Uterus (tissue), 4 donors: ENCODE results near the gene MRPS5. TPM values are rescaled to one million over a fixed set of nuclear protein-coding genes. Genes with fewer than 3 reads are reported as not detected.

Experiments
- DNase-seq, 2 donors: peaks; one replicate each; pipeline ENCODE4 v3.0.0-alpha.2; 2019 to 2020
- H3K27ac ChIP-seq, 2 donors: fragments of 200-600 bp; sonication (generic); 1 replicate in 1 of 2; 2 replicates in 1 of 2; pipeline ENCODE4 v1.5.1; 2016 to 2018
- H3K27me3 ChIP-seq, 2 donors: fragments of 200-600 bp; sonication (generic); one replicate each; pipeline ENCODE4 v1.5.1; 2018 to 2019; ENCODE audit warnings: control low read depth in 1 of 2
- H3K36me3 ChIP-seq, 2 donors: fragments of 200-600 bp; sonication (generic); one replicate each; pipeline ENCODE4 v1.5.1; 2019; ENCODE audit warnings: control low read depth in 1 of 2
- H3K4me1 ChIP-seq, 2 donors: fragments of 200-600 bp; sonication (generic); one replicate each; pipeline ENCODE4 v1.5.1; 2018 to 2019; ENCODE audit warnings: control low read depth in 1 of 2
- H3K4me3 ChIP-seq, 2 donors: fragments of 200-600 bp; sonication (generic); 1 replicate in 1 of 2; 2 replicates in 1 of 2; pipeline ENCODE4 v1.5.1; 2018 to 2019; ENCODE audit warnings: mild to moderate bottlenecking in 1 of 2
- H3K9me3 ChIP-seq, 2 donors: fragments of 200-600 bp; sonication (generic); one replicate each; pipeline ENCODE4 v1.5.1; 2019; ENCODE audit warnings: control low read depth in 1 of 2
- CTCF ChIP-seq, 4 experiments: fragments of 200-600 bp in 2 of 4; fragments of 450-650 bp in 2 of 4; sonication (generic) in 2 of 4; IDR thresholded peaks; one replicate each; pipeline ENCODE4 v1.5.1; 2016 to 2019; ENCODE audit warnings: antibody characterized with exemption in 4 of 4, mild to moderate bottlenecking in 2 of 4, moderate library complexity in 1 of 4
- POLR2A ChIP-seq, 2 donors: fragments of 450-650 bp; IDR thresholded peaks; one replicate each; pipeline ENCODE4 v1.6.1; 2016; ENCODE audit warnings: antibody characterized with exemption in 2 of 2, mild to moderate bottlenecking in 1 of 2, moderate library complexity in 1 of 2
- intact Hi-C: fragments of 100-400 bp; cut with DNase I; formaldehyde crosslinking; loops from one replicate; pipeline ENCODE4 v1.15.1; 2023; ENCODE audit warnings: low total_unique reads
- total RNA-seq, 4 donors: library from RNA; depleted of rRNA in 3 of 4; stranded (reverse); fragments of >200 nt in 3 of 4; gene quantifications; one replicate each; pipeline versions ENCODE4 v1.1.0 to v1.2.4, GENCODE V29; 2014 to 2023
- donor health status: DM: yes; HTN: yes; CAD: no.

The MRPS5 gene
- total RNA-seq, 4 donors from 2014 or later = 7.2 to 50.3 (median 28.6) TPM

DNA sequence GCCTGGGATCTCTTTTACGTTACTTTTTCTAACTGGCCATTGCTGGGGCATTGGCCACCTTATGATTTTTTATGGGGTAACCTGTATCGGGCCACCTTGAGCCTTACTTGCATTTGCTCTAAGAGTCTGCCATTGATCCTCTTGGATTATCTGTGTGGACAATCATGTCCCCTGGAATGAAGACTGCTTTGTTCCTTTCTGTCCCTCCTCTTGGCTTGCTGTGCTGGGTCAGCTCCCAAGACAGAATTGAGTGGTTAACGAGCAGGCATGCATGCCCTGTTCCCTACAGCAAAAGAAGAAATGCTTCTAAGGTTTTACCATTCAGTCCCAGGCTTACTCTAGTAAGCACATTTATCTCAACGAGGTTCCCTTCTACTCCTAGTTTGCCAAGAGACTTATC, 49.8 kb downstream of the MRPS5 start:
- DNase-seq = no peak
- intact Hi-C loops = no loop called here
- H3K27ac ChIP-seq = no peak overlapping the region
- TF ChIP-seq POLR2A (IDR thresholded peaks at IDR 0.05) = no peak
- TF ChIP-seq CTCF (IDR thresholded peaks at IDR 0.05) = no peak
- no peaks in the 10 kb centered on the region for H3K36me3 ChIP-seq
- peaks cover 0 to 3% of the 10 kb centered on the region in 2 donors for H3K4me1 ChIP-seq
- H3K9me3 ChIP-seq = no peaks in the 10 kb centered on the region
- peaks cover 0 to 14% of the 10 kb centered on the region in 2 donors for H3K27me3 ChIP-seq
- H3K4me3 ChIP-seq = no peak overlapping the region

GRCh38 chr2:95069465-95069864, 52.1 kb downstream of the MRPS5 start:
- Histone ChIP-seq H3K36me3 (no peaks in the 10 kb centered on the region), H3K27me3 (no peaks in the 10 kb centered on the region), H3K4me3 (no peak overlapping the region), H3K9me3 (no peaks in the 10 kb centered on the region), H3K27ac (no peak overlapping the region), H3K4me1 (no peaks in the 10 kb centered on the region)
- intact Hi-C loops = no loop called here
- TF ChIP-seq CTCF (IDR thresholded peaks at IDR 0.05) (no peak), POLR2A (IDR thresholded peaks at IDR 0.05) (no peak)
- no peak for DNase-seq

- TF ChIP-seq POLR2A (IDR thresholded peaks at IDR 0.05) (no peak), CTCF (IDR thresholded peaks at IDR 0.05) (no peak)
- DNase-seq = no peak
- intact Hi-C loops = no loop called here
Observed at GRCh38 chr2:95068256-95068655, 53.4 kb downstream of the MRPS5 start.

GRCh38 chr2:95063086-95063958, 58.3 kb downstream of the MRPS5 start:
- Histone ChIP-seq H3K36me3 (no peaks in the 10 kb centered on the region), H3K27ac (no peak overlapping the region), H3K4me1 (no peaks in the 10 kb centered on the region), H3K4me3 (no peak overlapping the region), H3K9me3 (no peaks in the 10 kb centered on the region), H3K27me3 (no peaks in the 10 kb centered on the region)
- no peak for DNase-seq
- intact Hi-C loops = no loop called here
- TF ChIP-seq POLR2A (IDR thresholded peaks at IDR 0.05) = no peak
- TF ChIP-seq CTCF (IDR thresholded peaks at IDR 0.05) = no peak

More at GRCh38 chr2:95068256-95068655, 53.4 kb downstream of the MRPS5 start:
- Histone ChIP-seq H3K4me3 (no peak overlapping the region), H3K27ac (no peak overlapping the region), H3K4me1 (no peaks in the 10 kb centered on the region), H3K36me3 (no peaks in the 10 kb centered on the region), H3K27me3 (no peaks in the 10 kb centered on the region), H3K9me3 (no peaks in the 10 kb centered on the region)

DNA sequence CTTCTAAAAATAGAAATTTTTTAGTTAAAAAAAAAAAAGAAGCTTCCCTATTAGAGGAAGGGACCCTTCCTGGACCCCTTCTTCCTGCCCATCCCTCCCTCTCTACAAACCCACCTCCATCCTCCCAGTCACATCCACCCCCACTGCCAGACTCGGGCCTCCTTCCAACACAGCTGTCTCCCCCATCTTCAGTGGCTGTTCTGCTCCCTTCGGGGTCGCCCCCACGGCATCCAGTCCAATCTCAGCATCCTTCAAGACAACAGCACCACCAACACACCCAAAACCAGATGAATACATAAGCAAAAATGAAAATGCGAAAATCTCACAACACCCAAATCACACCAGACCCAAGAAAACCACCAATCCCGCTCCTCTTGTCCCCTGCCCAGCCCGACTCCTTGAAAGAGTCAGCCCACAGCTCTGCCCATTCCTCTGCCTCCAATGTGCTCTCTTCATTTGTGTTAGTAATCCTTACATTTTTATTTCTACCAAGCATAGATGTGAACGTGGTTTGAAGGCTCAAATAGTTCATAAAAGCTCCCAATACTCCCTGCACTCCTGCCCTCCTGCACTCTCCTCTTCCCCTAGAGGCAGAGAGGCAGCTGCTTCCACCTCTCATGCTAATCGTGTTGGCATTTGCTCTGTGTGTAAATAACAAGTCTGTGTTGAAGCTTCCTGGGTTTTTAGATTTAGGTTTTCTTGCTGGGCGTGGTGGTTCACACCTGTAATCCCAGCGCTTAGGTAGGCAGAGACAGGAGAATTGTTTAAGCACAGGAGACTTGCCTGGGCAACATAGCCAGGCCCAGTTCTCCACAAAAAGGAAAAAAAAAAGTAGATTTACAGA, 59.1 kb downstream of the MRPS5 start:
- TF ChIP-seq POLR2A (IDR thresholded peaks at IDR 0.05) (no peak), CTCF (IDR thresholded peaks at IDR 0.05) (no peak)
- no peaks in the 10 kb centered on the region for H3K27me3 ChIP-seq
- H3K36me3 ChIP-seq = no peaks in the 10 kb centered on the region
- no peak overlapping the region for H3K27ac ChIP-seq
- no peaks in the 10 kb centered on the region for H3K4me1 ChIP-seq
- H3K4me3 ChIP-seq = no peak overlapping the region
- intact Hi-C loops = no loop called here
- no peaks in the 10 kb centered on the region for H3K9me3 ChIP-seq
- no peak for DNase-seq
